Retinal pigment epithelial cell (primary cell): ENCODE measurements around the gene SERAC1.

ENCODE experiments used
- DNase-seq: peaks from one replicate; pipeline ENCODE4 v3.0.0-alpha.2; 2010; ENCODE audit warnings: low read depth
- H3K4me3 ChIP-seq: 2 replicates; pipeline ENCODE4 v1.5.1; 2011; ENCODE audit warnings: mild to moderate bottlenecking, low read length, control low read depth, moderate library complexity
- CTCF ChIP-seq: conservative IDR thresholded peaks from 2 replicates; pipeline ENCODE4 v1.5.1; 2011; ENCODE audit warnings: low read depth, low read length, control low read depth, inconsistent platforms

The SERAC1 gene

GRCh38 chr6:158109748-158110147, 58.3 kb downstream of the SERAC1 start:
- no peak for DNase-seq
- TF ChIP-seq CTCF = no peak
- no peak overlapping the region for H3K4me3 ChIP-seq

- TF ChIP-seq CTCF = no peak
- H3K4me3 ChIP-seq = no peak overlapping the region
- no peak for DNase-seq
These were observed 63.4 kb downstream of the SERAC1 start for GRCh38 chr6:158104696-158105095.

- H3K4me3 ChIP-seq = no peak overlapping the region
- no peak for TF ChIP-seq CTCF
- no peak for DNase-seq
These were observed 64.8 kb downstream of the SERAC1 start for GRCh38 chr6:158103228-158103627.

GRCh38 chr6:158095671-158096070, 72.4 kb downstream of the SERAC1 start:
- TF ChIP-seq CTCF = no peak
- DNase-seq = no peak

GRCh38 chr6:158095031-158095430, 73.0 kb downstream of the SERAC1 start:
- TF ChIP-seq CTCF = no peak
- H3K4me3 ChIP-seq = no peak overlapping the region
- DNase-seq = no peak

More at GRCh38 chr6:158095671-158096070, 72.4 kb downstream of the SERAC1 start:
- no peak overlapping the region for H3K4me3 ChIP-seq

GRCh38 chr6:158092806-158093205, 75.3 kb downstream of the SERAC1 start:
- no peak overlapping the region for H3K4me3 ChIP-seq

More at GRCh38 chr6:158092806-158093205, 75.3 kb downstream of the SERAC1 start:
- DNase-seq = no peak
- TF ChIP-seq CTCF = no peak
